Bronchial epithelial cell (primary cell): ENCODE results near the gene CHST3. TPM values are rescaled to one million over a fixed set of nuclear protein-coding genes. Genes with fewer than 3 reads are reported as not detected.

Experiments used
- DNase-seq: peaks from one replicate; pipeline ENCODE4 v3.0.0-alpha.2; 2010; ENCODE audit warnings: low read depth
- FAIRE-seq: peaks from 2 replicates; lab custom pipeline; 2011; peaks lifted over from hg19 to GRCh38; lab: Jason Lieb, UNC
- H3K27me3 ChIP-seq: 2 replicates; pipeline ENCODE4 v1.5.1; 2011; ENCODE audit warnings: low read length; ENCODE audit not compliant: control insufficient read depth, insufficient read depth
- H3K36me3 ChIP-seq: 2 replicates; pipeline ENCODE4 v1.5.1; 2011; ENCODE audit warnings: low read length; ENCODE audit not compliant: control insufficient read depth, insufficient read depth
- H3K4me3 ChIP-seq: 2 replicates; pipeline ENCODE4 v1.5.1; 2011; ENCODE audit warnings: mild to moderate bottlenecking, low read depth, low read length, control low read depth
- total RNA-seq: library from RNA; depleted of rRNA; stranded (reverse); fragments of >200 nt; gene quantifications from 2 replicates; pipeline ENCODE4 v1.2.1, GENCODE V29; 2014
- TF ChIP-seq, protein P1 (sequence below): IDR thresholded peaks from 2 replicates; pipeline ENCODE4 v1.5.1; 2011; ENCODE audit warnings: mild to moderate bottlenecking, moderate library complexity, low read length, control low read depth, inconsistent platforms; ENCODE audit not compliant: insufficient read depth, severe bottlenecking

The CHST3 gene
- total RNA-seq, 1 donor from 2014 or later: 16.6 TPM

DNA sequence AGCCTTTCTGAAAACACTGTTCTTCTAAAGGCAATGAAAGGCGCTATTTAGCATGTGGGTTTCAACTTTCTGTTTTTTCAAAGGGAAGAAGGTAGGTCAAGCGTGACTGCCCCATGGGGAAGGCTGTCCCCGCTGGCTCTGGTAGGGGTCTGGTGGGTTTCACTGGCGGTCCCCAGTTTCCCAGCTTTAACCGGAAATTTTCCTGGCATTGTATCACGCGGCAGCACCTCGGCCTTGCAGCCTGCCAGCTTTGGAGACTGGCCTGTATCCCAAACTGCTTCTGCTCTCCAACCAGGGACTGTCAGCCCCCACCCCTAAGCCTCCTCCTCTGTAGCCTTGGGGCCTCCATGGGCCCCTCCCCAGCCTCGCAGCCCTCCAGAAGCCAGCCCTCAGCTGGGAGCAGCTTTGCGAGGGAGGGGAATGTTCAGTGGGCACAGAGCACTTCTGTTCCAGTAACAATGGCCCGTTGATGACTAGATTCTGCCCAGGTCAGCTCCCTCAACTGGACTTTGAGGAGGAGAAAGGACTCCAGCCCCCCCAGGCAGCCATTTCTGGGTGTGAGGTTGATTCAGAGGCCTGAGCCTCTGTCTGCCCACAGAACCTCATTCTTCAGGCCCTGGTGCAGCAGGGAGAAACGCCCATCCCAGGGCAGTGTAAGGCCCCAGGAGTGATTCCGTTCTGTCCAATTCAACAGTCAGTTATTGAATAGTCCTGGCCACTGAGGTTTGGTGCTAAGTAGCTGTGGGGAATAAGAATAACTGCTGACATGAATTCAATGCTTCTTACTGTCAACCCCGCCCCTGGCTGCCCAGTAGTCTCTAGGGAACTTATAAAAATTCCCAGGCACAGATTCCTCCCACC lies 17.1 kb downstream of the CHST3 start:
- no peak for DNase-seq
- peaks cover 6% of the 10 kb centered on the region for H3K36me3 ChIP-seq
- no peaks in the 10 kb centered on the region for H3K27me3 ChIP-seq
- no peak overlapping the region for H3K4me3 ChIP-seq
- no peak for FAIRE-seq
- TF ChIP-seq, protein P1, sequence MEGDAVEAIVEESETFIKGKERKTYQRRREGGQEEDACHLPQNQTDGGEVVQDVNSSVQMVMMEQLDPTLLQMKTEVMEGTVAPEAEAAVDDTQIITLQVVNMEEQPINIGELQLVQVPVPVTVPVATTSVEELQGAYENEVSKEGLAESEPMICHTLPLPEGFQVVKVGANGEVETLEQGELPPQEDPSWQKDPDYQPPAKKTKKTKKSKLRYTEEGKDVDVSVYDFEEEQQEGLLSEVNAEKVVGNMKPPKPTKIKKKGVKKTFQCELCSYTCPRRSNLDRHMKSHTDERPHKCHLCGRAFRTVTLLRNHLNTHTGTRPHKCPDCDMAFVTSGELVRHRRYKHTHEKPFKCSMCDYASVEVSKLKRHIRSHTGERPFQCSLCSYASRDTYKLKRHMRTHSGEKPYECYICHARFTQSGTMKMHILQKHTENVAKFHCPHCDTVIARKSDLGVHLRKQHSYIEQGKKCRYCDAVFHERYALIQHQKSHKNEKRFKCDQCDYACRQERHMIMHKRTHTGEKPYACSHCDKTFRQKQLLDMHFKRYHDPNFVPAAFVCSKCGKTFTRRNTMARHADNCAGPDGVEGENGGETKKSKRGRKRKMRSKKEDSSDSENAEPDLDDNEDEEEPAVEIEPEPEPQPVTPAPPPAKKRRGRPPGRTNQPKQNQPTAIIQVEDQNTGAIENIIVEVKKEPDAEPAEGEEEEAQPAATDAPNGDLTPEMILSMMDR: no peak

DNA sequence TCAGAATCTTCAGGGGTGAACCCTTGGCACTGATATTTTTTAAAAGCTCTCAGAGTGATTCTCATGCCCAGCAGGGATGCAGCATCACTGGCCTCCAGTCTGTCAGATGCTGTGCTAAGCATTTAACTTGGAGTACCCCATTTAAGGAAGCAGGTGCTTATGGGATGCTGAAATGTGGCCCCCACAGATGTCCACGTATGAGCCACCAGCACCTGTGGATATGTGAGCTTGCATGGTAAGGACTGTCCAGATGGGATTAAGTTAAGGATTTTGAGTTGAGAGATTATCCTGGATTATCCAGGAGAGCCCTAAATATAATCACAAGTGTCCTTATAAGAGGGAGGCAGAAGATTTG lies 17.7 kb downstream of the CHST3 start:
- H3K4me3 ChIP-seq: no peak overlapping the region
- no peaks in the 10 kb centered on the region for H3K27me3 ChIP-seq
- TF ChIP-seq, protein P1: no peak
- FAIRE-seq: no peak
- no peak for DNase-seq
- H3K36me3 ChIP-seq: peaks cover 6% of the 10 kb centered on the region

DNA sequence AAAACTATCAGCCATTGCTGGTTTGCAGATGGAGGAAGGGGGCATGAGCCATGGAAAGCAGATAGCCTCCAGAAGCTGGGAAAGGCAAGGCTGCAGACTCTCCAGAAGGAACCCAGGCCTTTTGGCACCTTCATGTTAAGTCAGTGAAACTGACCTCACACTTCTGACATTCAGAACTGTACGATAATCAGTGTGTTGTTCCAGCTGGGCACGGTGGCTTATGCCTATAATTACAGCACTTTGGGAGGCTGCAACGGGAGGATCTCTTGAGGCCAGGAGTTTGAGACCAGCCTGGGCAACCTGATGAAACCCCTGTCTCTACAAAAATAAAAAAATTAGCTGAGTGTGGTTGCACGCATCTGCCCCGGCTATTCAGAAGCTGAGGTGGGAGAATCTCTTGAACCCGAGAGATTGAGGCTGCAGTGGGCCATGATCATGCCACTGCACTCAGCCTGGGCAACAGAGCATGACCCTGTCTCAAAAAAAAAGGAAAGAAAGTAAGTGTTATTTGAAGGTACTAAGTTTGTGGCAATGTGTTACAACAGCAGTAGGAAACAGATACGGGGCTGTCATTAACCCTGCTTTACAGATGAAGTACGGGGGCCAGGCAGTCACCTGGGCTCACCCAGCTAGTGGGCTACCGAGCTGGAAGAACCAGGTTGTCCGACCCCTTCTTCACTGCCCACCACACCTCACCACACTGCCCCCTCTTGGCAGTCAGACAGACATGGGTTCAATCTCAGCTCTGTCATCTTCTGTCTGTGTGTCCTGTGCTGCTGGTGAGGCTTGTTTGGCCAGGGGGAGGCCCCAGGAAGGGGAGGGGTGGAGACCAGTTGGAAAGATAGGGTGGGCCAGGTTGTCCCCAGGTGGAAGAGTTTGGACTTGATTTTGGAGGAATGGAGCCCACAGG lies 18.3 kb downstream of the CHST3 start:
- H3K36me3 ChIP-seq: peaks cover 6% of the 10 kb centered on the region
- no peaks in the 10 kb centered on the region for H3K27me3 ChIP-seq
- DNase-seq: no peak
- H3K4me3 ChIP-seq: no peak overlapping the region
- TF ChIP-seq, protein P1: peak; percentile 2
- FAIRE-seq: no peak

DNA sequence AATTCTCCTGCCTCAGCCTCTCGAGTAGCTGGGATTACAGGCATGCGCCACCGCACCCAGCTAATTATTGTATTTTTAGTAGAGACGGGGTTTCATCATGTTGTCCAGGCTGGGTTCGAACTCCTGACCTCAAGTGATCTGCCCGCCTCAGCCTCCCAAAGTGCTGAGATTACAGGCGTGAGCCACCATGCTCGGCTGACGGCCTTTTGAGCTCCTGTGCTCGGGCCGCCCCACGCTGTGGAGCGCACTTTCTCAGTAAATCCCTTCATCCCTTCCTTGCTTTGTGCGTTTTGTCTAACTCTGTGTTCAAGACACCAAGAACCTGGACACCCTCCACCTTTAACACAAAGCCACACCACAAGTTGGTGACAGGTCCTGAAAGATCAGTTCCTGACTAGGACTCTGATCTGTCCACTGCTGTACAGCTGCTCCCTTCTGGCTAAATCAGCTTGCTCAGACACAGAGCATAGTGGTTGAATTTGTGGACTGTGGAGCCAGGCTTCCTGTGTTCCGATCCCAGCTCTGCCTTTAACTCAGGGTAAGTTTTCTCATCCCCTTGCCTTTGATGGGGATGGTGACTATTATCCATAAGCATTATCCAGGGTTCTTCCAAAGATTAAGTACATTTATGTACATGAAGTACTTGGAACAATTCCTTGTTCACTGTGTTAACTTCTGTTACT lies 20.1 kb downstream of the CHST3 start:
- Histone ChIP-seq H3K36me3 (peaks cover 3% of the 10 kb centered on the region), H3K27me3 (no peaks in the 10 kb centered on the region)
- no peak for FAIRE-seq

DNA sequence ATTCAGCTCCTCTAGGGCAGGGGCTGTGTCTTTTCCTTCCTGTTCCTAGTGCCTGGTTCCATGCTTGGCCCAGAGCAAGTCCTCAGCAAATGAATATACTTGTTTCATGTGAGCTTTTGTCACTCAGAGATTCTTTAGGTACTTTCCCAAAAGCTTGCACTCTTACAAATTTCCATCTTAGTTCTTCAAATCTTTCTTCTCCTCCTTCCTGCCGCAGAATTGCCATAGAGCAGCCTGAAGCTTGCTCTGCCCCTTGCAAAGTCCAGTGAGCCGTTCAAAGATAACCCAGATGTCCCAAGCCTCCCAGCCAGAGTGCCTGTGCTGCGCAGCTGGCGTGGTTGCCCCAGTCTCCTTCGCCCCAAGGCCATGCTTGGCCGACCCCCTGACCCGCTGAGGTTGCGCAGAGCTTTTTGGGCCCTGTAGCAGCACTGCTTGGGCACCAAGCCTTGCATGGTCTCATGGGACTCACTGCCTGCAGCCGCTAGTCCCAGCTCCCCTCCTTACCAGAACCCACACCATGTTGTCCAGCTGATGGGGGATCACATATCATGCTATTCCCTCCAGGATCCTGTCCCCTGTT lies 20.7 kb downstream of the CHST3 start:
- FAIRE-seq (no peak), DNase-seq (no peak)
- peaks cover 3% of the 10 kb centered on the region for H3K36me3 ChIP-seq
- TF ChIP-seq, protein P1: no peak
- no peaks in the 10 kb centered on the region for H3K27me3 ChIP-seq
- H3K4me3 ChIP-seq: no peak overlapping the region

More for the DNA sequence above, 20.1 kb downstream of the CHST3 start:
- TF ChIP-seq, protein P1: no peak
- no peak overlapping the region for H3K4me3 ChIP-seq
- no peak for DNase-seq
